ENCODE results near the gene MYOT.

DNA sequence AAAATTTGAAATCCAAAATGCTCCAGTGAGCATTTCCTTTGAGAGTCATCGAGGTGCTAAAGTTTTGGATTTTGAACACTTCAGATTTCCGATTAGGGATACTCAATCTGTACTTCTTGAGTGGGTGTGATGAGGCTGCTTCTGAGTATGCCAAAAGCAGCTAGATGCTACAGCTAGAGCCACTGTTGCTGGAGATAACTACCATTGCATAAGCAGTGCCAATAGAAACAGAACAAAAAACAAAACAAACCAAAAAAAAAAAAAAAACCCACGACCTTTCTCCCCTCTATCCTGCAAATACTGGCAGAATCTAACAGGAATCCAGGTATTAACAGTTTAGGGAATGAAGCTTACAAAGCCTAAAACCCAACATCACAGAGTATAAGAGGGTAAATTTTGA, 65.1 kb downstream of the MYOT start:
- TF ChIP-seq POLR2AphosphoS5 (IDR thresholded peaks at IDR 0.05; ENCODE audit: borderline replicate concordance, low read depth, low read length) (no peak), EZH2 (IDR thresholded peaks at IDR 0.05) (no peak), FOXP2 (optimal IDR thresholded peaks at IDR 0.05; ENCODE audit: control extremely low read depth, extremely low read length, insufficient read depth) (no peak)
